ENCODE data around the gene CSRNP2. TPM values are rescaled to one million over a fixed set of nuclear protein-coding genes. Genes with fewer than 3 reads are reported as not detected.

CSRNP2 gene
- total RNA-seq, 1 experiment from 2014 or later, result 18.1 TPM

- H3K36me3 Mint-ChIP-seq (ENCODE audit: insufficient read depth, unreplicated experiment), result peaks cover 41% of the 10 kb centered on the region
- TF ChIP-seq, protein P1, sequence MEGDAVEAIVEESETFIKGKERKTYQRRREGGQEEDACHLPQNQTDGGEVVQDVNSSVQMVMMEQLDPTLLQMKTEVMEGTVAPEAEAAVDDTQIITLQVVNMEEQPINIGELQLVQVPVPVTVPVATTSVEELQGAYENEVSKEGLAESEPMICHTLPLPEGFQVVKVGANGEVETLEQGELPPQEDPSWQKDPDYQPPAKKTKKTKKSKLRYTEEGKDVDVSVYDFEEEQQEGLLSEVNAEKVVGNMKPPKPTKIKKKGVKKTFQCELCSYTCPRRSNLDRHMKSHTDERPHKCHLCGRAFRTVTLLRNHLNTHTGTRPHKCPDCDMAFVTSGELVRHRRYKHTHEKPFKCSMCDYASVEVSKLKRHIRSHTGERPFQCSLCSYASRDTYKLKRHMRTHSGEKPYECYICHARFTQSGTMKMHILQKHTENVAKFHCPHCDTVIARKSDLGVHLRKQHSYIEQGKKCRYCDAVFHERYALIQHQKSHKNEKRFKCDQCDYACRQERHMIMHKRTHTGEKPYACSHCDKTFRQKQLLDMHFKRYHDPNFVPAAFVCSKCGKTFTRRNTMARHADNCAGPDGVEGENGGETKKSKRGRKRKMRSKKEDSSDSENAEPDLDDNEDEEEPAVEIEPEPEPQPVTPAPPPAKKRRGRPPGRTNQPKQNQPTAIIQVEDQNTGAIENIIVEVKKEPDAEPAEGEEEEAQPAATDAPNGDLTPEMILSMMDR (IDR thresholded peaks at IDR 0.05; ENCODE audit: unreplicated experiment), result no peak
- H3K4me3 Mint-ChIP-seq (ENCODE audit: low read depth, unreplicated experiment), result peak overlapping the region; percentile 88
- CTCF ChIA-PET, result interaction anchor here (0.7 to 1.0 kb wide), 2 partner anchors 37 to 198 kb away, joined by 3 to 5 read pairs; no protein-coding TSS in a partner anchor
- no peaks in the 10 kb centered on the region for H3K9me3 Mint-ChIP-seq (ENCODE audit: low read depth, unreplicated experiment)
- no peaks in the 10 kb centered on the region for H3K27me3 Mint-ChIP-seq (ENCODE audit: unreplicated experiment)
- H3K27ac Mint-ChIP-seq (ENCODE audit: unreplicated experiment), result peak overlapping the region; percentile 91
- DNase-seq, result no peak
- BruUV-seq (replicated peaks), result no TSS peak
- intact Hi-C loops (cut with micrococcal nuclease; ENCODE audit: unreplicated experiment), result loop anchor here (10.0 kb wide), 1 partner anchor 99 kb away; a partner anchor contains a TSS
- H3K4me1 Mint-ChIP-seq (ENCODE audit: low read depth, unreplicated experiment), result peaks cover 17% of the 10 kb centered on the region
Measured at GRCh38 chr12:51023625-51024382, 59.6 kb downstream of the CSRNP2 start.

- Mint-ChIP-seq H3K9me3 (ENCODE audit: low read depth, unreplicated experiment) (no peaks in the 10 kb centered on the region), H3K4me1 (ENCODE audit: low read depth, unreplicated experiment) (no peaks in the 10 kb centered on the region), H3K36me3 (ENCODE audit: insufficient read depth, unreplicated experiment) (peaks cover 28% of the 10 kb centered on the region), H3K27me3 (ENCODE audit: unreplicated experiment) (no peaks in the 10 kb centered on the region), H3K4me3 (ENCODE audit: low read depth, unreplicated experiment) (no peak overlapping the region), H3K27ac (ENCODE audit: unreplicated experiment) (no peak overlapping the region)
- CTCF ChIA-PET, result no interaction called here
- TF ChIP-seq, protein P1 (IDR thresholded peaks at IDR 0.05; ENCODE audit: unreplicated experiment), result no peak
- DNase-seq, result no peak
- no TSS peak for BruUV-seq (replicated peaks)
- intact Hi-C loops (cut with micrococcal nuclease; ENCODE audit: unreplicated experiment), result loop anchor here (10.0 kb wide), 1 partner anchor 97 kb away; a partner anchor contains a TSS
Measured at GRCh38 chr12:51021694-51022093, 61.7 kb downstream of the CSRNP2 start.

GRCh38 chr12:51020448-51021182 lies 62.8 kb downstream of the CSRNP2 start:
- BruUV-seq (replicated peaks), result no TSS peak
- CTCF ChIA-PET, result no interaction called here
- Mint-ChIP-seq H3K9me3 (ENCODE audit: low read depth, unreplicated experiment) (no peaks in the 10 kb centered on the region), H3K36me3 (ENCODE audit: insufficient read depth, unreplicated experiment) (peaks cover 17% of the 10 kb centered on the region), H3K27ac (ENCODE audit: unreplicated experiment) (no peak overlapping the region), H3K4me3 (ENCODE audit: low read depth, unreplicated experiment) (no peak overlapping the region), H3K27me3 (ENCODE audit: unreplicated experiment) (no peaks in the 10 kb centered on the region), H3K4me1 (ENCODE audit: low read depth, unreplicated experiment) (no peaks in the 10 kb centered on the region)
- DNase-seq, result no peak
- TF ChIP-seq, protein P1 (IDR thresholded peaks at IDR 0.05; ENCODE audit: unreplicated experiment), result no peak
- intact Hi-C loops (cut with micrococcal nuclease; ENCODE audit: unreplicated experiment), result loop anchor here (10.0 kb wide), 1 partner anchor 96 kb away; a partner anchor contains a TSS

GRCh38 chr12:51019927-51020326 lies 63.5 kb downstream of the CSRNP2 start:
- H3K4me1 Mint-ChIP-seq (ENCODE audit: low read depth, unreplicated experiment), result no peaks in the 10 kb centered on the region
- H3K27me3 Mint-ChIP-seq (ENCODE audit: unreplicated experiment), result no peaks in the 10 kb centered on the region
- no peaks in the 10 kb centered on the region for H3K9me3 Mint-ChIP-seq (ENCODE audit: low read depth, unreplicated experiment)
- DNase-seq, result no peak
- H3K36me3 Mint-ChIP-seq (ENCODE audit: insufficient read depth, unreplicated experiment), result peaks cover 11% of the 10 kb centered on the region
- no TSS peak for BruUV-seq (replicated peaks)
- no peak overlapping the region for H3K27ac Mint-ChIP-seq (ENCODE audit: unreplicated experiment)
- CTCF ChIA-PET, result no interaction called here
- TF ChIP-seq, protein P1 (IDR thresholded peaks at IDR 0.05; ENCODE audit: unreplicated experiment), result no peak
- no peak overlapping the region for H3K4me3 Mint-ChIP-seq (ENCODE audit: low read depth, unreplicated experiment)
- intact Hi-C loops (cut with micrococcal nuclease; ENCODE audit: unreplicated experiment), result loop anchor here (10.0 kb wide), 1 partner anchor 95 kb away; a partner anchor contains a TSS
